OCI-LY7 (cell line): Measurements from ENCODE around the gene ULK4. TPM values are rescaled to one million over a fixed set of nuclear protein-coding genes. Genes with fewer than 3 reads are reported as not detected.

Source experiments
- BruUV-seq: library from RNA; stranded (reverse); fragments of 400-500 nt; replicated peaks from 2 replicates; lab custom pipeline; 2021; lab: Mats Ljungman, UMichigan
- CTCF ChIA-PET: fragments of 300-600 bp; sonication (Branson Sonifier 250); formaldehyde crosslinking; loops from one replicate; lab custom pipeline; 2022; ENCODE audit warnings: antibody characterized with exemption; ENCODE audit not compliant: unreplicated experiment; lab: Charles Lee
- POLR2A ChIA-PET: fragments of 300-600 bp; sonication (Branson Sonifier 250); formaldehyde crosslinking; loops from one replicate; lab custom pipeline; 2022; ENCODE audit warnings: antibody characterized with exemption; lab: Charles Lee
- DNase-seq: peaks from one replicate; pipeline ENCODE4 v3.0.0-alpha.2; 2015; ENCODE audit warnings: low spot score
- H2AFZ ChIP-seq: fragments of 200-600 bp; sonication (generic), shearing (Covaris generic); 2 replicates; pipeline ENCODE4 v1.6.1; 2014; ENCODE audit warnings: mild to moderate bottlenecking, antibody characterized with exemption, low read length, moderate library complexity
- H3K27ac ChIP-seq: fragments of 200-600 bp; sonication (generic); 2 replicates; pipeline ENCODE4 v1.5.1; 2014; ENCODE audit warnings: mixed run types, low read depth, mild to moderate bottlenecking, moderate library complexity, low read length, inconsistent platforms; ENCODE audit not compliant: poor library complexity, severe bottlenecking
- H3K36me3 ChIP-seq: fragments of 200-600 bp; sonication (generic); 2 replicates; pipeline ENCODE4 v1.6.1; 2014; ENCODE audit warnings: mild to moderate bottlenecking, antibody characterized with exemption, low read length, moderate library complexity, mixed read lengths; ENCODE audit not compliant: insufficient read depth
- H3K4me1 ChIP-seq: fragments of 200-600 bp; sonication (generic); 2 replicates; pipeline ENCODE4 v1.5.1; 2014; ENCODE audit warnings: mild to moderate bottlenecking, low read length; ENCODE audit not compliant: insufficient read depth, poor library complexity, severe bottlenecking
- H3K4me2 ChIP-seq: fragments of 200-600 bp; sonication (generic); 2 replicates; pipeline ENCODE4 v1.6.1; 2014; ENCODE audit warnings: mild to moderate bottlenecking, low read length
- H3K4me3 ChIP-seq: fragments of 200-600 bp; sonication (generic); 2 replicates; pipeline ENCODE4 v1.5.1; 2014; ENCODE audit warnings: mild to moderate bottlenecking, low read depth, low read length; ENCODE audit not compliant: poor library complexity, severe bottlenecking
- H3K79me2 ChIP-seq: fragments of 200-600 bp; sonication (generic); 2 replicates; pipeline ENCODE4 v1.6.1; 2016; ENCODE audit warnings: low read depth, mild to moderate bottlenecking, low read length, moderate library complexity, mixed read lengths; ENCODE audit not compliant: insufficient read depth
- H3K9me2 ChIP-seq: fragments of 200-600 bp; sonication (generic); 2 replicates; pipeline ENCODE4 v1.6.1; 2016; ENCODE audit warnings: mild to moderate bottlenecking, low read length, mixed read lengths; ENCODE audit not compliant: insufficient read depth
- H3K9me3 ChIP-seq: fragments of 200-600 bp; sonication (generic); 2 replicates; pipeline ENCODE4 v1.6.1; 2014; ENCODE audit warnings: mild to moderate bottlenecking, mixed run types, low read length, mixed read lengths
- H4K20me1 ChIP-seq: fragments of 200-600 bp; sonication (generic); 2 replicates; pipeline ENCODE4 v1.6.1; 2014; ENCODE audit warnings: mild to moderate bottlenecking, antibody characterized with exemption, low read length, moderate library complexity, mixed read lengths; ENCODE audit not compliant: insufficient read depth
- EZH2phosphoT487 ChIP-seq: fragments of 200-600 bp; sonication (generic); IDR thresholded peaks from 2 replicates; pipeline ENCODE4 v1.6.1; 2018; ENCODE audit warnings: low read depth, borderline replicate concordance, mild to moderate bottlenecking, mixed run types, antibody characterized with exemption, low read length, moderate library complexity, mixed read lengths
- intact Hi-C: fragments of 100-400 bp; cut with micrococcal nuclease; formaldehyde crosslinking; loops from one replicate; pipeline ENCODE4 v1.10.0; 2022; ENCODE audit not compliant: unreplicated experiment
- total RNA-seq, 2 experiments: library from RNA; depleted of rRNA in 1 of 2; stranded (reverse); fragments of >200 nt in 1 of 2; shearing (Covaris generic) in 1 of 2; gene quantifications; 2 replicates each; pipeline ENCODE4 v1.2.3, GENCODE V29; 2014 to 2022
- TF ChIP-seq, protein P1 (sequence below): fragments of 200-600 bp; sonication (generic); conservative IDR thresholded peaks from 2 replicates; pipeline ENCODE4 v1.5.1; 2014; ENCODE audit warnings: mild to moderate bottlenecking, antibody characterized with exemption, low read length, moderate library complexity, mixed read lengths

Gene ULK4
- total RNA-seq, 2 experiments from 2014 or later: 18.9 to 21.0 TPM

DNA sequence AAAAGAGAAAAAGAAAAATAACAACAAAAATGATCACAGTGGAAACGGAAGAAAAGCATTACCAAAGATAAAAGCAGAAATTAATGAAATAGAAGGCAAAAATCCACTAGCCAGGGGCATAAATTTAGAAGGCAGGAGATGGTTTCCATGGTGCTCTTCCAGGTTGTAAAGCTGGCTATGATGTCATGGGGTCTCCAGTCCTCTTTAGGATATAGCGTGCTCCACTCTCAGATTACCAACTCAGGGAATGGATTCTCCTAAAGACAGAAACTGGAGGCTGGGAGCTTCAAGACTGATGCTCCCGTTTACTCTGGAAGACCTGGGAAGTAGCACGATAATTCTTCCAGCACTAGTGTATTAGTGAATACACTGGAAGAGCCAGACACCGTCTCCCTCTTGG, 10.9 kb upstream of the ULK4 start:
- Histone ChIP-seq H3K79me2 (no peaks in the 10 kb centered on the region), H3K4me3 (no peak overlapping the region), H3K4me2 (no peak overlapping the region), H3K36me3 (no peaks in the 10 kb centered on the region), H3K9me2 (no peaks in the 10 kb centered on the region), H2AFZ (no peak overlapping the region), H3K27ac (no peak overlapping the region), H3K4me1 (no peaks in the 10 kb centered on the region), H4K20me1 (no peaks in the 10 kb centered on the region), H3K9me3 (no peaks in the 10 kb centered on the region)
- DNase-seq: no peak
- ChIA-PET POLR2A (no interaction called here), CTCF (no interaction called here)
- BruUV-seq: no TSS peak
- TF ChIP-seq, protein P1, sequence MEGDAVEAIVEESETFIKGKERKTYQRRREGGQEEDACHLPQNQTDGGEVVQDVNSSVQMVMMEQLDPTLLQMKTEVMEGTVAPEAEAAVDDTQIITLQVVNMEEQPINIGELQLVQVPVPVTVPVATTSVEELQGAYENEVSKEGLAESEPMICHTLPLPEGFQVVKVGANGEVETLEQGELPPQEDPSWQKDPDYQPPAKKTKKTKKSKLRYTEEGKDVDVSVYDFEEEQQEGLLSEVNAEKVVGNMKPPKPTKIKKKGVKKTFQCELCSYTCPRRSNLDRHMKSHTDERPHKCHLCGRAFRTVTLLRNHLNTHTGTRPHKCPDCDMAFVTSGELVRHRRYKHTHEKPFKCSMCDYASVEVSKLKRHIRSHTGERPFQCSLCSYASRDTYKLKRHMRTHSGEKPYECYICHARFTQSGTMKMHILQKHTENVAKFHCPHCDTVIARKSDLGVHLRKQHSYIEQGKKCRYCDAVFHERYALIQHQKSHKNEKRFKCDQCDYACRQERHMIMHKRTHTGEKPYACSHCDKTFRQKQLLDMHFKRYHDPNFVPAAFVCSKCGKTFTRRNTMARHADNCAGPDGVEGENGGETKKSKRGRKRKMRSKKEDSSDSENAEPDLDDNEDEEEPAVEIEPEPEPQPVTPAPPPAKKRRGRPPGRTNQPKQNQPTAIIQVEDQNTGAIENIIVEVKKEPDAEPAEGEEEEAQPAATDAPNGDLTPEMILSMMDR: no peak
- TF ChIP-seq EZH2phosphoT487: no peak
- intact Hi-C loops: no loop called here

DNA sequence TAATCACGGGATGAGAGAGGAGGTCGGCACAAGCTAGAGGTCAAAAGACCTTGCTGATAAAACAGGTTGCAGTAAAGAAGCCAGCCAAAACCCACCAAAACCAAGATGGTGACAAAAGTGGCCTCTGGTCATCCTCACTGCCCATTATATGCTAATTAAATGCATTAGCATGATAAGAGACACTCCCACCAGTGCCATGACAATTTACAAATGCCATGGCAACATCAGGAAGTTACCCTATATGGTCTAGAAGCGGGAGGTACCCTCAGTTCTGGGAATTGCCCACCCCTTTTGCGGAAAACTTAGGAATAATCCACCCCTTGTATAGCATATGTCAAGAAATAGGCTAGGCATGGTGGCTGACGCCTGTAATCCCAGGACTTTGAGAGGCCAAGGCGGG, 4.3 kb upstream of the ULK4 start:
- Histone ChIP-seq H3K27ac (no peak overlapping the region), H3K79me2 (no peaks in the 10 kb centered on the region), H2AFZ (no peak overlapping the region), H3K4me2 (no peak overlapping the region), H3K4me1 (peaks cover 6% of the 10 kb centered on the region), H3K4me3 (no peak overlapping the region), H3K9me3 (no peaks in the 10 kb centered on the region), H4K20me1 (no peaks in the 10 kb centered on the region), H3K9me2 (no peaks in the 10 kb centered on the region), H3K36me3 (no peaks in the 10 kb centered on the region)
- TF ChIP-seq EZH2phosphoT487: no peak
- TF ChIP-seq, protein P1: no peak
- CTCF ChIA-PET: no interaction called here
- no peak for DNase-seq
- intact Hi-C loops: loop anchor here (10.0 kb wide), 1 partner anchor 1511 kb away; the partner anchor contains the start of gene RPL14
- POLR2A ChIA-PET: no interaction called here
- no TSS peak for BruUV-seq

DNA sequence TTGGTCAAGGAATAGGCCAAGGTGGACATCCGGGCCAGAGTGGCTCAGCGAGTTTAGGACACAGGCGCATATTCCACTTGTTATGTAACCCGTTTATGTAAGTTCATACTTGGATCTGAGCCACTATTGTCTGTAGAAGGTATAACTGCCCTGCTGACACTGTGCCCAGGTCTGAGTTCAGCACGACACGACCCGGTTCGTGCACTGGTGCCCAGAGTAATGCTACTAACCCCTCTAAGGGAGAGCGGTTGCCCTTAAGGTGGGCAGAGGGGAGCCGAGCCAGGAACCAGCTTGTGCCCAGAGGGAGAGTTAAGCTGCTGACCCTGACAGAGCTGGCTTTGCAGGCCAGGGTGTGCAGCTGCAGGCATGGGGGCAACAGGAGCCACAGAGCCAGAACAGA, 1.9 kb upstream of the ULK4 start:
- no peak for TF ChIP-seq EZH2phosphoT487
- TF ChIP-seq, protein P1: no peak
- H4K20me1 ChIP-seq: no peaks in the 10 kb centered on the region
- BruUV-seq: no TSS peak
- peaks cover 12% of the 10 kb centered on the region for H3K4me1 ChIP-seq
- ChIA-PET CTCF (no interaction called here), POLR2A (no interaction called here)
- DNase-seq: no peak
- intact Hi-C loops: loop anchor here (5.0 to 10.0 kb wide), 2 partner anchors 133 to 1509 kb away; partner anchors contain the start of gene RPL14
- no peaks in the 10 kb centered on the region for H3K9me3 ChIP-seq
- no peak overlapping the region for H3K4me3 ChIP-seq
- peaks cover 16% of the 10 kb centered on the region; the same call in 1 of the 2 replicates for H3K79me2 ChIP-seq
- H3K36me3 ChIP-seq: no peaks in the 10 kb centered on the region
- no peak overlapping the region for H3K27ac ChIP-seq
- no peak overlapping the region for H2AFZ ChIP-seq
- H3K4me2 ChIP-seq: no peak overlapping the region
- H3K9me2 ChIP-seq: no peaks in the 10 kb centered on the region
